ENCODE measurements around the gene NAP1L4.

The NAP1L4 gene

GRCh38 chr11:2922655-2923054 is 69.5 kb downstream of the NAP1L4 start:
- DNase-seq (ENCODE audit: low read depth) = no peak

GRCh38 chr11:2921742-2922493 is 70.2 kb downstream of the NAP1L4 start:
- no peak overlapping the region for H3K4me3 ChIP-seq (ENCODE audit: low read depth, low read length)
- TF ChIP-seq, protein P1, sequence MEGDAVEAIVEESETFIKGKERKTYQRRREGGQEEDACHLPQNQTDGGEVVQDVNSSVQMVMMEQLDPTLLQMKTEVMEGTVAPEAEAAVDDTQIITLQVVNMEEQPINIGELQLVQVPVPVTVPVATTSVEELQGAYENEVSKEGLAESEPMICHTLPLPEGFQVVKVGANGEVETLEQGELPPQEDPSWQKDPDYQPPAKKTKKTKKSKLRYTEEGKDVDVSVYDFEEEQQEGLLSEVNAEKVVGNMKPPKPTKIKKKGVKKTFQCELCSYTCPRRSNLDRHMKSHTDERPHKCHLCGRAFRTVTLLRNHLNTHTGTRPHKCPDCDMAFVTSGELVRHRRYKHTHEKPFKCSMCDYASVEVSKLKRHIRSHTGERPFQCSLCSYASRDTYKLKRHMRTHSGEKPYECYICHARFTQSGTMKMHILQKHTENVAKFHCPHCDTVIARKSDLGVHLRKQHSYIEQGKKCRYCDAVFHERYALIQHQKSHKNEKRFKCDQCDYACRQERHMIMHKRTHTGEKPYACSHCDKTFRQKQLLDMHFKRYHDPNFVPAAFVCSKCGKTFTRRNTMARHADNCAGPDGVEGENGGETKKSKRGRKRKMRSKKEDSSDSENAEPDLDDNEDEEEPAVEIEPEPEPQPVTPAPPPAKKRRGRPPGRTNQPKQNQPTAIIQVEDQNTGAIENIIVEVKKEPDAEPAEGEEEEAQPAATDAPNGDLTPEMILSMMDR (IDR thresholded peaks at IDR 0.05; ENCODE audit: insufficient read depth, low read depth, low read length, missing control alignments) = no peak
- no peak for DNase-seq (ENCODE audit: low read depth)

More at GRCh38 chr11:2922655-2923054, 69.5 kb downstream of the NAP1L4 start:
- TF ChIP-seq, protein P1 (IDR thresholded peaks at IDR 0.05; ENCODE audit: insufficient read depth, low read depth, low read length, missing control alignments) = no peak
- no peak overlapping the region for H3K4me3 ChIP-seq (ENCODE audit: low read depth, low read length)

DNA sequence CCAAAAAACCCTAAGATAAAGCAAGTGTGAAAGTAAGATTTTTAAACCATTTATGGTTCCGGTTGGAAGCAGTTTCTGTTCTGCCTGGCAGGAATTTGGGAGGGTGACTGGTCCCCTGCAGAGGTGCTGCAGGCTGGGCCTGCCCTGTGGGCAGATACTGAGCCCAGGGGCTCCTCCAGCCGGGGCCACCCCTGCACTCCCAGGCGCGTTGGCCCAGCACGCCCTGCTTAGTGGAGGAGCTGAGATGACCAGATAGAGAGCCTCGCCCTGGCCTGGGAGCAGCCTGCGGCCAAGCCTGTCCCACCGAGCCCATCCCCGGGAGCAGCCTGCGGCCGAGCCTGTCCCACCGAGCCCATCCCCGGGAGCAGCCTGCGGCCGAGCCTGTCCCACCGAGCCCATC is 70.9 kb downstream of the NAP1L4 start:
- TF ChIP-seq, protein P1 (IDR thresholded peaks at IDR 0.05; ENCODE audit: insufficient read depth, low read depth, low read length, missing control alignments) = no peak
- no peak overlapping the region for H3K4me3 ChIP-seq (ENCODE audit: low read depth, low read length)
- DNase-seq (ENCODE audit: low read depth) = no peak

DNA sequence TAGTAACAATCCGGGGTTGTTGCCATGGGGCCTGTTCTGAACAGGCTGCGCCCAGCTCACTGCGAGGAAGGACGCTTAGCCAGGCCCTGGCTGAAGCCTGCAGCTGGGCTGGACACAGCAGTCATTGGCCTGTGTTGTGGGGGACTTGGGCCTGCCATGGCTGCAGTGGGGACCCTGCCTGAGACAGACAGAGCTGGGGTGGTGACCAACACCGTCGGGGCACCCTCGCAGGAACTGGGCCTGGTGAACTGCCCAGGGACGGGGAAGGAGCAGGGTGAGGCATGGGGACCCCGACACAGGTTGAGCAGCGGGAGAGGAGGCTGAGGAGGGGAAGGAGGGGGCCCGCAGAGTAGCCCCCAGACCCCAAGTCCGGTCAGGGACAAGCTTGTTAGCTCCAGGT is 71.8 kb downstream of the NAP1L4 start:
- no peak overlapping the region for H3K4me3 ChIP-seq (ENCODE audit: low read depth, low read length)
- no peak for DNase-seq (ENCODE audit: low read depth)
- TF ChIP-seq, protein P1 (IDR thresholded peaks at IDR 0.05; ENCODE audit: insufficient read depth, low read depth, low read length, missing control alignments) = no peak

- TF ChIP-seq, protein P1 (IDR thresholded peaks at IDR 0.05; ENCODE audit: insufficient read depth, low read depth, low read length, missing control alignments) = no peak
- H3K4me3 ChIP-seq (ENCODE audit: low read depth, low read length) = no peak overlapping the region
- no peak for DNase-seq (ENCODE audit: low read depth)
Measured at GRCh38 chr11:2919837-2920236, 72.3 kb downstream of the NAP1L4 start.

- H3K4me3 ChIP-seq (ENCODE audit: low read depth, low read length) = no peak overlapping the region
- no peak for DNase-seq (ENCODE audit: low read depth)
- TF ChIP-seq, protein P1 (IDR thresholded peaks at IDR 0.05; ENCODE audit: insufficient read depth, low read depth, low read length, missing control alignments) = no peak
Measured at GRCh38 chr11:2919188-2919587, 72.9 kb downstream of the NAP1L4 start.
